ENCODE measurements around the gene FBXW2. TPM values are rescaled to one million over a fixed set of nuclear protein-coding genes. Genes with fewer than 3 reads are reported as not detected.

The FBXW2 gene
- total and polyA plus RNA-seq, 10 donors: 8.7 to 121 (median 90.1) TPM

GRCh38 chr9:120759755-120760400 is 33.3 kb downstream of the FBXW2 start:
- Histone ChIP-seq H3K27ac (peak overlapping the region in 3 of 8 donors; percentile 78 to 79 (median 78)), H3K4me1 (peaks cover 14 to 49% (median 27%) of the 10 kb centered on the region in 6 donors), H3K27me3 (replicated peaks in 1 of 7) (no peaks in the 10 kb centered on the region), H3K9me3 (no peaks in the 10 kb centered on the region), H3K4me3 (no peak overlapping the region), H3K36me3 (peaks cover 0 to 69% (median 44%) of the 10 kb centered on the region in 6 donors)
- WGBS, 5 donors: 92 to 98% (median 94%) methylated on average over 9 of the region's 9 CpGs
- TF ChIP-seq POLR2AphosphoS5 (IDR thresholded peaks at IDR 0.05): no peak
- TF ChIP-seq, protein P1, sequence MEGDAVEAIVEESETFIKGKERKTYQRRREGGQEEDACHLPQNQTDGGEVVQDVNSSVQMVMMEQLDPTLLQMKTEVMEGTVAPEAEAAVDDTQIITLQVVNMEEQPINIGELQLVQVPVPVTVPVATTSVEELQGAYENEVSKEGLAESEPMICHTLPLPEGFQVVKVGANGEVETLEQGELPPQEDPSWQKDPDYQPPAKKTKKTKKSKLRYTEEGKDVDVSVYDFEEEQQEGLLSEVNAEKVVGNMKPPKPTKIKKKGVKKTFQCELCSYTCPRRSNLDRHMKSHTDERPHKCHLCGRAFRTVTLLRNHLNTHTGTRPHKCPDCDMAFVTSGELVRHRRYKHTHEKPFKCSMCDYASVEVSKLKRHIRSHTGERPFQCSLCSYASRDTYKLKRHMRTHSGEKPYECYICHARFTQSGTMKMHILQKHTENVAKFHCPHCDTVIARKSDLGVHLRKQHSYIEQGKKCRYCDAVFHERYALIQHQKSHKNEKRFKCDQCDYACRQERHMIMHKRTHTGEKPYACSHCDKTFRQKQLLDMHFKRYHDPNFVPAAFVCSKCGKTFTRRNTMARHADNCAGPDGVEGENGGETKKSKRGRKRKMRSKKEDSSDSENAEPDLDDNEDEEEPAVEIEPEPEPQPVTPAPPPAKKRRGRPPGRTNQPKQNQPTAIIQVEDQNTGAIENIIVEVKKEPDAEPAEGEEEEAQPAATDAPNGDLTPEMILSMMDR (IDR thresholded peaks at IDR 0.05 in 8 of 11, conservative IDR thresholded peaks at IDR 0.05 in 3 of 11): no peak
- no peak for TF ChIP-seq POLR2A (IDR thresholded peaks at IDR 0.05)
- DNase-seq: no peak
- intact Hi-C loops (cut with DNase I; ENCODE audit: low total_unique reads): loop anchor here (5.0 to 10.0 kb wide), 2 partner anchors 175 to 297 kb away; no protein-coding TSS in a partner anchor

DNA sequence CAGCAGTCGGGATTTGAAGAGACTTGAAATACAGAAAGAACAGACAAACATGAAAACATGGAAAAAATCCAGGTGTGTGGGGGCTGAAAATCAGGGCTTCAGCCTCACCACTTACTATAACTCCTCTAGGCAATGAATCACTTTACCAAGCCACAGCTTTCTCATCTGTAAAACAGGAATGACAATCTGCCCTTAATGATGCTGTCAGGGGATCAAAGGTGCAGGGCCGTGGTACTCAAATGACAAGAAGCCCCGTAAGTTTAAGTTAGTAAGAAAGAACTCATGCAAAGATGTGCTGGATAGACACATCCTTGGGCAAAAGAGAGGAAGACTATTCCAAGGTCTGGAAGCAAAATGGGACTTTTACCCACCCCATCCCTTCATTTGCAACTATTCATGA is 34.7 kb downstream of the FBXW2 start:
- Histone ChIP-seq H3K4me1 (peaks cover 14 to 50% (median 27%) of the 10 kb centered on the region in 6 donors), H3K27me3 (replicated peaks in 1 of 7) (no peaks in the 10 kb centered on the region), H3K27ac (peak overlapping the region in 4 of 8 donors; percentile 6 to 79 (median 78)), H3K9me3 (no peaks in the 10 kb centered on the region), H3K4me3 (no peak overlapping the region), H3K36me3 (peaks cover 0 to 56% (median 32%) of the 10 kb centered on the region in 6 donors)
- 83 to 94% (median 91%) methylated on average over 3 of the region's 3 CpGs for WGBS, 5 donors
- intact Hi-C loops (cut with DNase I; ENCODE audit: low total_unique reads): loop anchor here (5.0 to 10.0 kb wide), 2 partner anchors 176 to 299 kb away; no protein-coding TSS in a partner anchor
- TF ChIP-seq POLR2A (IDR thresholded peaks at IDR 0.05) (no peak), POLR2AphosphoS5 (IDR thresholded peaks at IDR 0.05) (no peak)
- TF ChIP-seq, protein P1 (IDR thresholded peaks at IDR 0.05 in 8 of 11, conservative IDR thresholded peaks at IDR 0.05 in 3 of 11): no peak
- DNase-seq: no peak

- intact Hi-C loops (cut with DNase I; ENCODE audit: low total_unique reads): loop anchor here (5.0 to 10.0 kb wide), 2 partner anchors 178 to 300 kb away; no protein-coding TSS in a partner anchor
- no peaks in the 10 kb centered on the region for H3K9me3 ChIP-seq
- no peak overlapping the region for H3K4me3 ChIP-seq
- no peak for TF ChIP-seq POLR2AphosphoS5 (IDR thresholded peaks at IDR 0.05)
- no peak for TF ChIP-seq POLR2A (IDR thresholded peaks at IDR 0.05)
- TF ChIP-seq, protein P1 (IDR thresholded peaks at IDR 0.05 in 8 of 11, conservative IDR thresholded peaks at IDR 0.05 in 3 of 11): no peak
- H3K27ac ChIP-seq: peak overlapping the region in 7 of 8 donors; percentile 15 to 79 (median 60)
- no peak for DNase-seq
- H3K4me1 ChIP-seq: peaks cover 14 to 50% (median 27%) of the 10 kb centered on the region in 6 donors
- peaks cover 0 to 43% (median 21%) of the 10 kb centered on the region in 6 donors for H3K36me3 ChIP-seq
- H3K27me3 ChIP-seq (replicated peaks in 1 of 7): no peaks in the 10 kb centered on the region
- 19 to 45% (median 31%) methylated on average over 6 of the region's 6 CpGs for WGBS, 5 donors
These were observed 35.9 kb downstream of the FBXW2 start for GRCh38 chr9:120757026-120757913.
